Measurements from ENCODE around the gene SRBD1. TPM values are rescaled to one million over a fixed set of nuclear protein-coding genes. Genes with fewer than 3 reads are reported as not detected.
A peak's percentile ranks its signal among the peaks of the same experiment; 100 is the strongest.

SRBD1 gene
- total RNA-seq, 1 donor from 2014 or later = 13.8 TPM

- Mint-ChIP-seq H3K4me1 (ENCODE audit: unreplicated experiment) (peaks cover 45% of the 10 kb centered on the region), H3K36me3 (ENCODE audit: unreplicated experiment) (peaks cover 6% of the 10 kb centered on the region), H3K27ac (ENCODE audit: unreplicated experiment) (peak overlapping the region; percentile 81), H3K4me3 (ENCODE audit: unreplicated experiment) (no peak overlapping the region), H3K27me3 (ENCODE audit: unreplicated experiment) (no peaks in the 10 kb centered on the region), H3K9me3 (ENCODE audit: unreplicated experiment) (peaks cover 11% of the 10 kb centered on the region)
- no peak for TF ChIP-seq CTCF (IDR thresholded peaks at IDR 0.05)
- no peak for DNase-seq (ENCODE audit: extremely low spot score, unreplicated experiment)
Measured at GRCh38 chr2:45354776-45355175, 256.3 kb downstream of the SRBD1 start.

- H3K36me3 Mint-ChIP-seq (ENCODE audit: unreplicated experiment) = peaks cover 6% of the 10 kb centered on the region
- H3K4me1 Mint-ChIP-seq (ENCODE audit: unreplicated experiment) = peaks cover 43% of the 10 kb centered on the region
- H3K27me3 Mint-ChIP-seq (ENCODE audit: unreplicated experiment) = no peaks in the 10 kb centered on the region
Measured at GRCh38 chr2:45353879-45354278, 257.2 kb downstream of the SRBD1 start.

GRCh38 chr2:45352506-45352905, 258.6 kb downstream of the SRBD1 start:
- no peak for TF ChIP-seq CTCF (IDR thresholded peaks at IDR 0.05)
- peaks cover 6% of the 10 kb centered on the region for H3K36me3 Mint-ChIP-seq (ENCODE audit: unreplicated experiment)
- H3K27me3 Mint-ChIP-seq (ENCODE audit: unreplicated experiment) = no peaks in the 10 kb centered on the region
- peaks cover 11% of the 10 kb centered on the region for H3K9me3 Mint-ChIP-seq (ENCODE audit: unreplicated experiment)
- H3K27ac Mint-ChIP-seq (ENCODE audit: unreplicated experiment) = no peak overlapping the region
- no peak for DNase-seq (ENCODE audit: extremely low spot score, unreplicated experiment)
- H3K4me1 Mint-ChIP-seq (ENCODE audit: unreplicated experiment) = peaks cover 41% of the 10 kb centered on the region
- H3K4me3 Mint-ChIP-seq (ENCODE audit: unreplicated experiment) = no peak overlapping the region

More at GRCh38 chr2:45353879-45354278, 257.2 kb downstream of the SRBD1 start:
- no peak for TF ChIP-seq CTCF (IDR thresholded peaks at IDR 0.05)
- H3K27ac Mint-ChIP-seq (ENCODE audit: unreplicated experiment) = peak overlapping the region; percentile 81
- peaks cover 11% of the 10 kb centered on the region for H3K9me3 Mint-ChIP-seq (ENCODE audit: unreplicated experiment)
- no peak for DNase-seq (ENCODE audit: extremely low spot score, unreplicated experiment)
- no peak overlapping the region for H3K4me3 Mint-ChIP-seq (ENCODE audit: unreplicated experiment)

- no peak for TF ChIP-seq CTCF (IDR thresholded peaks at IDR 0.05)
- DNase-seq (ENCODE audit: extremely low spot score, unreplicated experiment) = peak; percentile 79
- no peaks in the 10 kb centered on the region for H3K27me3 Mint-ChIP-seq (ENCODE audit: unreplicated experiment)
- H3K4me3 Mint-ChIP-seq (ENCODE audit: unreplicated experiment) = no peak overlapping the region
- peaks cover 46% of the 10 kb centered on the region for H3K4me1 Mint-ChIP-seq (ENCODE audit: unreplicated experiment)
- H3K27ac Mint-ChIP-seq (ENCODE audit: unreplicated experiment) = peak overlapping the region; percentile 28
- no peaks in the 10 kb centered on the region for H3K9me3 Mint-ChIP-seq (ENCODE audit: unreplicated experiment)
- no peaks in the 10 kb centered on the region for H3K36me3 Mint-ChIP-seq (ENCODE audit: unreplicated experiment)
Measured at GRCh38 chr2:45345331-45346234, 265.5 kb downstream of the SRBD1 start.

- Mint-ChIP-seq H3K4me3 (ENCODE audit: unreplicated experiment) (peak overlapping the region; percentile 38), H3K27me3 (ENCODE audit: unreplicated experiment) (no peaks in the 10 kb centered on the region), H3K27ac (ENCODE audit: unreplicated experiment) (peak overlapping the region; percentile 82), H3K9me3 (ENCODE audit: unreplicated experiment) (no peaks in the 10 kb centered on the region), H3K36me3 (ENCODE audit: unreplicated experiment) (no peaks in the 10 kb centered on the region), H3K4me1 (ENCODE audit: unreplicated experiment) (peaks cover 55% of the 10 kb centered on the region)
- no peak for TF ChIP-seq CTCF (IDR thresholded peaks at IDR 0.05)
- peak; percentile 77 for DNase-seq (ENCODE audit: extremely low spot score, unreplicated experiment)
Measured at GRCh38 chr2:45344502-45344901, 266.6 kb downstream of the SRBD1 start.

All from osteocyte (in vitro differentiated cells).